Measurements from ENCODE around the gene ATP8B3. TPM values are rescaled to one million over a fixed set of nuclear protein-coding genes. Genes with fewer than 3 reads are reported as not detected.

Gene ATP8B3
- total RNA-seq, 1 donor from 2014 or later: 1.9 TPM

DNA sequence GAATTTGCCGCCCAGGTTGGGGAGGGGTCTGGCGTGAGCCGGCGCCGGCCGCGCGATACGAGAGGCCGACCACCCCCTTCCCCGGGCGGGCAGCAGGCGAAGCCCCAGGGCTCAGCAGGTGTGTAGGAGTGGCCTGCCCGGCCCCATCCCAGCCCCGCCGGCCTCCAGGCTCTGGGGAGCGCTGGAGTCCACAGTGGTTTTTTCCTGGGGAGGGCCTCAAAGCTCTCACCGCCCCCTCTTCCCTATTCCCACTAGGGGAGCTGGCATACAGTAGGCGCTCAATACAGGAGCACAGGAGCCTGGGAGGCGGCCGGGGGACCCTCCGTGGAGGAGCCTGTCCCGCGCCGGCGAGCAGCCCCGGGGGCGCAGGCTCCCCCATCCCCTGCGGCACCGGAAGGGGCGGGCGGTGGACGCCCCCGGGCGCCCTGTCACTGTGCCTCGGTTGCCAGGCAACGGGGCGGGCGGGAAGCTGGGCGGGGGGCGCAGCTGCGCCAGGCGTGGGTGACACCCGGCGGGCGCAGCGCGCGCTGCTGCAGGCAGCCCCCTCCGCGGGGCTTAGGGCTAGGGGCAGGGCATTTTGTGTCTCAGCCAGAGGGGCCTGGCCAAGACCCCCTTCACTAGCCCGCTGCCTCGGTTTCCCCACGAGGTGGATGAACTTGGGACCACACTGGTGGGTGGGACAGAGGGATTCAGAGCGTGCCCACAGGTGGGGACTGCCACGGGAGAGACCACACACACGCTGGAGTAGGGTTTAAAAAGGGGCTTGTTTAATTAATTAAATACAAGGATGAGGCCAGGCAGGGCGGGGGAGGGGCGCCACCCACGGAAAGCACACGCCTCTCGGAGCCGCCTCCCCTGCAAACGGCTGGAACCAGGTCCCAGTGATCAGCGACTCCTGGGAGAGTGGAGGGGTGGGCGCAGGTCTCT, 39.8 kb upstream of the ATP8B3 start:
- DNase-seq: peak; percentile 89

GRCh38 chr19:1850809-1851653, 39.0 kb upstream of the ATP8B3 start:
- DNase-seq: no peak

- no peak for DNase-seq
Measured at GRCh38 chr19:1849886-1850398, 37.9 kb upstream of the ATP8B3 start.

DNA sequence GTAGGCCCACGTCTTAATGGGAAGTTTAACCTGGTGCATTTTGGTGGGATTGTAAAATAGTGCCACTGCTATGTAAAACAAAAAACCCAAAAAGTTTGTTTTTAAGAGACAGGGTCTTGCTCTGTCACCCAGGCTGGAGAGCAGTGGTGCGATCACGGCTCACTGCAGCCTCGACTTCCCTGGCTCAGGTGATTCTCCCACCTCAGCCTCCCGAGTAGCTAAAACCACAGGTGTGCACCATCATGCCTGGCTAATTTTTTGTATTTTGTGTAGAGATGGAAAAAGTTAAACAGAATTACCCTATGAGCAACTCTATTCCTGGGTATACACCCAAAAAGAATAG, 37.0 kb upstream of the ATP8B3 start:
- DNase-seq: no peak

GRCh38 chr19:1848399-1849131, 36.5 kb upstream of the ATP8B3 start, which contains the start of gene REXO1:
Gene REXO1 (minus strand): TSS chr19:1848483. CDS start chr19:1848358, 125 bp downstream.
- peak; percentile 98 for DNase-seq

GRCh38 chr19:1847684-1848398, 35.8 kb upstream of the ATP8B3 start:
- DNase-seq: peak; percentile 45

- DNase-seq: no peak
Measured at GRCh38 chr19:1847348-1847683, 35.2 kb upstream of the ATP8B3 start.

DNA sequence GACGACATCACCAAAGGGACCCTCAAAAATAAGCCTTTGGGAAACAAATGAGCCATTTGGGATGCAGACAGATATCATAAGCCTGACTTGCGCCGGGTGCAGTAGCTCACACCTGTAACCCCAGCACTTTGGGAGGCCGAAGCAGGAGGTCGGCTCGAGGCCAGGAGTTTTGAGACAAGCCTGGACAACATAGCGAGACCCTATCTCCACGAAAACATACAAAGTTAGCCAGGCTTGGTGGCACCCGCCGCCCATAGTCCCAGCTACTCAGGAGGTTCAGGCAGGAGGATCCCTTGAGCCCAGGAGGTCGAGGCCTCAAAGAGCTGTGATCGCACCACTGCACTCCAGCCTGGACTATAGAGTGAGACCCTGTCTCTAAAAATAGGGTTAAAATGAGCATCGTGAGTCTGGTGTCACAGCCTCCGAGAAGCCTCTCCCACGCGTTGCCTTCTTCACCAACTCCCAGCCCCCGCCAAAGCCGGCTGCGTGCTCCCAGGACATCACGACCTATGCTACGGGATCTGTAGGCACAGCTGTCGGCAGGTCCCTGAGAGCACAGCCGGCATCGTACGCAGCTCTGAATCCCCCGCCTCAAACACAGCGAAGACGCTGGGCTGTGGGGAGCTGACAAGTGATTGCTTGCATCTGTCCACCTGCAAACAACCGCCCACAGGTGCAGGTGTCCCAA, 34.6 kb upstream of the ATP8B3 start:
- no peak for DNase-seq

GRCh38 chr19:1845642-1846041, 33.6 kb upstream of the ATP8B3 start:
- no peak for DNase-seq

DNA sequence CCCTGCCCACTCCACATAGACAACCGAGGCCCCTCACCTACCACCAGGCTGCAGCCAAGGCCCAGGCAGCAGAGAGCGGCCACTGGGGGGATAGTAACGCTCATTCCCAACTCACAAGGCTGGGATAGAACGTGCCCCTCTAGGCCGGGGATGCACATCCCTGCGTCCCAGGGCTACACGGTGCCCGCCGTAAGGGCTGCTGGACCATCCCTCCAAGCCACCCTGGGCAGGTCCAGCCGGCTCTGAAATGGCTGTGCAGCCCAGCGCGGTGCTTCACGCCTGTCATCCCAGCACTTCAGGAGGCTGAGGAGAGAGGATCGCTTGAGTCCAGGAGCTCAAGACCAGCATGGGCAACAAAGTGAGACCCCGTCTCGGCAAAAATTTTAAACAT, 33.0 kb upstream of the ATP8B3 start:
- no peak for DNase-seq

- DNase-seq: no peak
Measured at GRCh38 chr19:1844513-1845124, 32.5 kb upstream of the ATP8B3 start.

DNA sequence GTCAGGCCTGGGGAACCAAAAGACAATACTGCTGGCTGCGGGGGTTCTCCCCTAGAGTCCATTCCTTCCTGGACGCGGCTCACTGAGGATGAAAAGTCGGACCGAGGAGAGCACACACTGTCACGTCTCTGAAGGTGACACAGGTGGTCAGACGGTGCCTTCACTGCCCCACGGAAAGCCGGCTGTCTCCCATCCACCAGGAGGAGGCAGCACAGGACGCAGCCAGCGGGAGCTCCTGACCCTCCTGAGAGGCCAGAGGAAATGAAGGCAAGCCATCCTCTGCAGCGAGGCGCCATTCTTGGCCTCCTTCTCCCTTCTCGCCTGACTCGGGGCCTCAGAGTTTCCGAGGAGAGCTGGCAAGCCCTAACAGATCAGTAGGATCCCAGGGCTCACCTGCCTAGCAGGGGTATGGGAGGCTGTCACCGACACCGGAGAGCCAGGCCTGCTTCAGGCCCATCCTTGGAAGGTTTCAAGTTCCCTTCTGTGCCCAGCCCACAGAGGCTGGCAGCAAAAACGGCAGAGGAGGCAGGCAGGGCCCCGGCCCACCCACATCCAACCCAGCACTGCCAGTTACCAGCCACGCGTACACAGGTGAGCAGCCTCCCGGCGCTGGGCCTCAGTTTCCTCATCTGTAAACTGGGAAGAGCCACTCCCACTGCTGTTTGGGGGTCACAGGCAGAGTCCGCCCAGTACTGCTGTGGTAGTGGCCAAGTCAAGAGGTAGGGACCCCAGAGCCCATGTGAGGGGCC, 31.7 kb upstream of the ATP8B3 start:
- no peak for DNase-seq

DNA sequence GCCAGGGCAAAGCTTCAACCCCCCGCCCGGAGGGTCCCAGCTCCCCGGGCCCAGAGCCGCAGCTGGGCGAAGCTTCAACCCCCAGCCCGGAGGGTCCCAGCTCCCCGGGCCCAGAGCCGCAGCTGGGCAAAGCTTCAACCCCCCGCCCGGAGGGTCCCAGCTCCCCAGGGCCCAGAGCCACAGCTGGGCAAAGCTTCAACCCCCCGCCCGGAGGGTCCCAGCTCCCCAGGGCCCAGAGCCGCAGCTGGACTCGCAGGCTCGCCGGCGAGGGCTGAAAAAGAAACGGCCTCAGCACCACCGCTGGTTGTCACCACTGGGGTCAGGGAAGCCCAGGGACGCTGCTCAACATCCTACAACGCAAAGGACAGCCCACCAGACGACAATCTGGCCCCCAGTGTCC, 31.0 kb upstream of the ATP8B3 start:
- no peak for DNase-seq

DNA sequence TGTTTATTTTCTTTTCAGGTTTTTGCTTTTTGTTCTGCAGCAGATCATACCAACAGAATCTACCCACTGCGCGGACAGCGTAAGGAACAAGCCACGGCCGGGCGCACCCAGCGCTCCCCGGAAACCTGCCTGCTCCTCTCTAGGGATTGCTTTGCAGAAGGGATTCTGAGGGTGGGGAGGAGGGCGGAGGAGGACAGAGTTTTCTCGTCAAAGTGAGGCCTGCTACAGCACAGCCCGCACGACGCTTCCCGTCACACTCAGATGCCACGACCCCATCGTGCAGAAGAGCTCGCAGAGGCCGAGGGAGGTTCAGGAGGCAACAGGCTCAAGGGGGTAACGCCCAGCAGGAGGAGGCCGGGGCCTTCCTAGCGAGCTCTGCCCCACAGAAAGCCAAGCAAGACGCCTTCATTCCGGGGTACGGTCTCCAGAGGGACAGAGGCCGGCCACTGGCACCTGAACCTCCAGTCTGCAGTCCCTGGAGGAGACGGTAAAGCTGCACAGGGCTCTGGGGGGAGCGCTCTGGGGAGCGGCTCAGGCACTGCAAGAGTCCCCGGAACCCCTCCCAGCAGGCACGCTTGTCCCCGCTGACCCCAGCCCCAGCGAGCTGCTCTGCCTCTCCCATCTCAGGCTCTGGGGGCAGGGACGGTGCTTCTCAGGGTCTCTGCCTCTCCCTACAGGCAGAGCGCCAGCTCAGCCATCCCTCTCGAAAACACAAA, 29.3 kb upstream of the ATP8B3 start:
- DNase-seq: no peak

DNA sequence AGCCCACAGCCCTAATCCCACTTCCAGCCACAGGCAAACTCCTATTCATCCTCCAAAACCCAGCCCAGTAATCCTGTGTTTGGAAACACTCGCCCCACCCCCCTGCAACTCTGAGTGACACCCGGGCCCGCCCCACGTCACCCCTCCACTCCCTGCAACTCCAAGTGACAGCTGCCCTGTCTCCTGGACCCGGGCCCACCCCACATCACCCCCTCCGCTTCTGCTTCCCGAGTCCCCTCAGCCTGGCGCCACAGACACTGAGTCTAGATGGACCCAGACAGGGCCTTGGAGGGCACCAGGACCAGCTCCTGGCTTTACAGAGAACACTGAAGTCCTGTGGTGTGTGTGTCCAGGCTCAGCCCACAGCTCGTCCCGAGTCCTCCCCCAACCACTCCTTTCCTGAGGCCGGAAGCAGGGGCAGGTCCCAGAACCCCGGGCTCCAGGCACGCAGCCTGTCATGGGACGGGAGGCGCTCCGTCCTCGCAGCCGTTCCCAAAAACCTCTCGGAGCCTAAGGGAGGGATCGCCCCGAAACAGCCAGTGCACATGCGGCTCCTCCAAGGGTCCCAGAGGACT, 28.6 kb upstream of the ATP8B3 start:
- DNase-seq: no peak

GRCh38 chr19:1839658-1840540, 27.8 kb upstream of the ATP8B3 start:
- no peak for DNase-seq

GRCh38 chr19:1837625-1838105, 25.6 kb upstream of the ATP8B3 start:
- peak; percentile 51 for DNase-seq

DNA sequence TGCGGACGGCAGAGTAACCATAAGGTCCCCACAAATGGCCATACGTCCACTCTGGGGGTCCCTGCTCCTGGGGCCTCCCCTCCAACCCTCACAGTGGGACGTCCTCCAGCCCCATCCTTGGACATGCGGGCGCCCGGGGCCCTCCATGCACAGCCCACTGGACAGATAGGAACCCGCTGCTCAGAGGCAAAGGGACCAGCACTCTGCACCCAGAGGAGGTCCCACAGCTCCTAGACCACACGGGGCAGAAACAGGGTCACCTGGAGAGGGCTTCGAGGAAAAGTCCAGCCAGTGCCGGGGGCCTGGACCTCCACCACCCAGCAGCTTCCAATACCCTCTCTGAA, 25.1 kb upstream of the ATP8B3 start:
- DNase-seq: no peak

Data from tongue (tissue), 2 donors.